Adrenal gland (tissue), 5 donors: Measurements from ENCODE around the gene CFAP45.

Source experiments
- CTCF ChIP-seq, 6 experiments: fragments of 450-650 bp in 4 of 6; fragments of 200-600 bp in 2 of 6; sonication (generic) in 1 of 6; IDR thresholded peaks; 1 replicate in 5 of 6; 2 replicates in 1 of 6; pipeline versions ENCODE4 v1.5.1 to v1.8.0; 2016 to 2021; ENCODE audit warnings: antibody characterized with exemption in 6 of 6, mild to moderate bottlenecking in 2 of 6, moderate library complexity in 1 of 6
- POLR2A ChIP-seq, 2 donors: fragments of 450-650 bp; IDR thresholded peaks; one replicate each; pipeline ENCODE4 v1.6.1; 2017; ENCODE audit warnings: antibody characterized with exemption in 2 of 2, mild to moderate bottlenecking in 2 of 2, moderate library complexity in 1 of 2
- donor health status: DM: no; HTN: no; CAD: no.

- TF ChIP-seq POLR2A (IDR thresholded peaks at IDR 0.05) (no peak), CTCF (IDR thresholded peaks at IDR 0.05) (no peak)
Measured at GRCh38 chr1:159920651-159921050, 20.7 kb upstream of the CFAP45 start.
